Activated CD4-positive, alpha-beta T cell treated with anti-CD3 and anti-CD28 coated beads, Interleukin-2, amount 10 ng/mL, durations not matched to agents 7 days and 5 days (primary cell): ENCODE data around the gene STT3B. TPM values are rescaled to one million over a fixed set of nuclear protein-coding genes. Genes with fewer than 3 reads are reported as not detected.

Experiments
- CTCF ChIA-PET: fragments of 350-600 bp; sonication (Branson Sonifier 250); formaldehyde crosslinking; loops from one replicate; lab custom pipeline; 2021; ENCODE audit warnings: antibody characterized with exemption; lab: Charles Lee
- POLR2A ChIA-PET: fragments of 350-600 bp; sonication (Branson Sonifier 250); formaldehyde crosslinking; loops from one replicate; lab custom pipeline; 2021; ENCODE audit warnings: antibody characterized with exemption; lab: Charles Lee
- DNase-seq: peaks from one replicate; pipeline ENCODE4 v3.0.0-alpha.2; 2020
- H3K27ac Mint-ChIP-seq: one replicate; pipeline ENCODE4 v1.8.0; 2021; ENCODE audit warnings: mild to moderate bottlenecking, moderate library complexity, mixed read lengths
- H3K27me3 Mint-ChIP-seq: one replicate; pipeline ENCODE4 v1.8.0; 2021; ENCODE audit warnings: mixed read lengths
- H3K36me3 Mint-ChIP-seq: one replicate; pipeline ENCODE4 v1.8.0; 2021; ENCODE audit warnings: low read depth, mixed read lengths
- H3K4me1 Mint-ChIP-seq: one replicate; pipeline ENCODE4 v1.8.0; 2021; ENCODE audit warnings: mixed read lengths
- H3K4me3 Mint-ChIP-seq: one replicate; pipeline ENCODE4 v1.8.0; 2021; ENCODE audit warnings: mild to moderate bottlenecking, moderate library complexity, mixed read lengths
- H3K9me3 Mint-ChIP-seq: one replicate; pipeline ENCODE4 v1.8.0; 2021; ENCODE audit warnings: mixed read lengths
- total RNA-seq, 2 experiments: library from RNA; stranded (reverse); gene quantifications; one replicate each; pipeline ENCODE4 v1.2.3, GENCODE V29; 2021

Gene STT3B
- total RNA-seq, 2 experiments from 2014 or later, result 143 to 178 TPM

GRCh38 chr3:31525532-31525931 is 7.2 kb upstream of the STT3B start:
- DNase-seq, result no peak

GRCh38 chr3:31529421-31529820 is 3.3 kb upstream of the STT3B start:
- DNase-seq, result no peak
- Mint-ChIP-seq H3K27me3 (no peaks in the 10 kb centered on the region), H3K4me3 (no peak overlapping the region), H3K9me3 (no peaks in the 10 kb centered on the region), H3K27ac (no peak overlapping the region), H3K36me3 (peaks cover 7% of the 10 kb centered on the region), H3K4me1 (peaks cover 2% of the 10 kb centered on the region)
- CTCF ChIA-PET, result no interaction called here
- POLR2A ChIA-PET, result no interaction called here

More at GRCh38 chr3:31525532-31525931, 7.2 kb upstream of the STT3B start:
- no peaks in the 10 kb centered on the region for H3K36me3 Mint-ChIP-seq
- POLR2A ChIA-PET, result no interaction called here
- no peak overlapping the region for H3K27ac Mint-ChIP-seq
- H3K9me3 Mint-ChIP-seq, result no peaks in the 10 kb centered on the region
- H3K4me1 Mint-ChIP-seq, result peaks cover 19% of the 10 kb centered on the region
- CTCF ChIA-PET, result interaction anchor here (1.2 kb wide), 1 partner anchor 10 kb away, joined by 3 read pairs; no protein-coding TSS in a partner anchor
- H3K4me3 Mint-ChIP-seq, result no peak overlapping the region
- no peaks in the 10 kb centered on the region for H3K27me3 Mint-ChIP-seq

- DNase-seq, result no peak
- Mint-ChIP-seq H3K36me3 (peaks cover 10% of the 10 kb centered on the region), H3K9me3 (no peaks in the 10 kb centered on the region), H3K27me3 (no peaks in the 10 kb centered on the region), H3K4me3 (no peak overlapping the region), H3K27ac (no peak overlapping the region), H3K4me1 (peaks cover 3% of the 10 kb centered on the region)
- ChIA-PET CTCF (interaction anchor here (1.1 to 1.9 kb wide), 3 partner anchors 8 to 14 kb away, joined by 4 to 8 read pairs (median 5); no protein-coding TSS in a partner anchor), POLR2A (interaction anchor here (0.8 kb wide), 1 partner anchor 10 kb away, joined by 3 read pairs; no protein-coding TSS in a partner anchor)
Observed at GRCh38 chr3:31530039-31530959, 2.4 kb upstream of the STT3B start.

- DNase-seq, result no peak
- Mint-ChIP-seq H3K36me3 (peaks cover 11% of the 10 kb centered on the region), H3K4me3 (no peak overlapping the region), H3K27ac (no peak overlapping the region), H3K27me3 (no peaks in the 10 kb centered on the region), H3K9me3 (no peaks in the 10 kb centered on the region), H3K4me1 (peaks cover 5% of the 10 kb centered on the region)
- CTCF ChIA-PET, result interaction anchor here (0.6 to 1.9 kb wide), 7 partner anchors 8 to 305 kb away, joined by 3 to 8 read pairs (median 4); no protein-coding TSS in a partner anchor
- POLR2A ChIA-PET, result interaction anchor here (0.8 kb wide), 1 partner anchor 9 kb away, joined by 3 read pairs; no protein-coding TSS in a partner anchor
Observed at GRCh38 chr3:31530960-31531335, 1.8 kb upstream of the STT3B start.

GRCh38 chr3:31531452-31531991 is 1.2 kb upstream of the STT3B start:
- Mint-ChIP-seq H3K27ac (no peak overlapping the region), H3K36me3 (peaks cover 12% of the 10 kb centered on the region), H3K4me3 (no peak overlapping the region), H3K27me3 (no peaks in the 10 kb centered on the region), H3K4me1 (peaks cover 11% of the 10 kb centered on the region), H3K9me3 (no peaks in the 10 kb centered on the region)
- no peak for DNase-seq
- POLR2A ChIA-PET, result interaction anchor here (0.8 kb wide), 1 partner anchor 8 kb away, joined by 3 read pairs; no protein-coding TSS in a partner anchor
- CTCF ChIA-PET, result interaction anchor here (0.6 to 1.9 kb wide), 8 partner anchors 9 to 305 kb away, joined by 3 to 8 read pairs (median 4); no protein-coding TSS in a partner anchor

GRCh38 chr3:31531992-31532586 is 636 bp upstream of the STT3B start:
- H3K27me3 Mint-ChIP-seq, result no peaks in the 10 kb centered on the region
- no peak overlapping the region for H3K27ac Mint-ChIP-seq
- no peaks in the 10 kb centered on the region for H3K9me3 Mint-ChIP-seq
- POLR2A ChIA-PET, result interaction anchor here (0.9 to 1.4 kb wide), 8 partner anchors 10 to 771 kb away, joined by 3 to 5 read pairs (median 4); no protein-coding TSS in a partner anchor
- DNase-seq, result peak; percentile 99
- H3K4me3 Mint-ChIP-seq, result no peak overlapping the region
- H3K4me1 Mint-ChIP-seq, result peaks cover 15% of the 10 kb centered on the region
- peaks cover 12% of the 10 kb centered on the region for H3K36me3 Mint-ChIP-seq
- CTCF ChIA-PET, result interaction anchor here (0.7 to 1.9 kb wide), 11 partner anchors 9 to 903 kb away, joined by 3 to 7 read pairs (median 3); no protein-coding TSS in a partner anchor

GRCh38 chr3:31533169-31534064 is 692 bp downstream of the STT3B start:
- ChIA-PET CTCF (interaction anchor here (0.6 to 1.8 kb wide), 8 partner anchors 11 to 904 kb away, joined by 3 to 6 read pairs (median 4); no protein-coding TSS in a partner anchor), POLR2A (interaction anchor here (0.9 to 1.4 kb wide), 7 partner anchors 11 to 770 kb away, joined by 3 to 5 read pairs (median 4); no protein-coding TSS in a partner anchor)
- Mint-ChIP-seq H3K4me1 (peaks cover 28% of the 10 kb centered on the region), H3K9me3 (no peaks in the 10 kb centered on the region), H3K27ac (peak overlapping the region; percentile 98), H3K4me3 (no peak overlapping the region), H3K36me3 (peaks cover 26% of the 10 kb centered on the region), H3K27me3 (no peaks in the 10 kb centered on the region)
- peak; percentile 67 for DNase-seq

GRCh38 chr3:31534065-31534425 is 1.3 kb downstream of the STT3B start:
- POLR2A ChIA-PET, result no interaction called here
- peak; percentile 12 for DNase-seq
- Mint-ChIP-seq H3K4me3 (no peak overlapping the region), H3K36me3 (peaks cover 30% of the 10 kb centered on the region), H3K9me3 (no peaks in the 10 kb centered on the region), H3K4me1 (peaks cover 35% of the 10 kb centered on the region), H3K27me3 (no peaks in the 10 kb centered on the region), H3K27ac (peak overlapping the region; percentile 98)
- CTCF ChIA-PET, result interaction anchor here (1.0 to 1.8 kb wide), 3 partner anchors 11 to 35 kb away, joined by 4 to 6 read pairs (median 5); no protein-coding TSS in a partner anchor

GRCh38 chr3:31536497-31536896 is 3.8 kb downstream of the STT3B start:
- no peak overlapping the region for H3K4me3 Mint-ChIP-seq
- peaks cover 55% of the 10 kb centered on the region for H3K4me1 Mint-ChIP-seq
- ChIA-PET POLR2A (no interaction called here), CTCF (interaction anchor here (0.7 to 1.1 kb wide), 4 partner anchors 10 to 1277 kb away, joined by 3 read pairs; no protein-coding TSS in a partner anchor)
- peaks cover 2% of the 10 kb centered on the region for H3K9me3 Mint-ChIP-seq
- H3K27me3 Mint-ChIP-seq, result no peaks in the 10 kb centered on the region
- no peak for DNase-seq
- H3K36me3 Mint-ChIP-seq, result peaks cover 43% of the 10 kb centered on the region
- H3K27ac Mint-ChIP-seq, result peak overlapping the region; percentile 34

- Mint-ChIP-seq H3K4me1 (peaks cover 70% of the 10 kb centered on the region), H3K36me3 (peaks cover 57% of the 10 kb centered on the region), H3K9me3 (peaks cover 2% of the 10 kb centered on the region), H3K27me3 (no peaks in the 10 kb centered on the region), H3K27ac (no peak overlapping the region), H3K4me3 (no peak overlapping the region)
- CTCF ChIA-PET, result interaction anchor here (2.7 kb wide), 1 partner anchor 12 kb away, joined by 7 read pairs; no protein-coding TSS in a partner anchor
- no peak for DNase-seq
- POLR2A ChIA-PET, result no interaction called here
Observed at GRCh38 chr3:31538801-31539200, 6.1 kb downstream of the STT3B start.

- ChIA-PET POLR2A (interaction anchor here (0.9 kb wide), 1 partner anchor 8 kb away, joined by 3 read pairs; no protein-coding TSS in a partner anchor), CTCF (interaction anchor here (0.6 to 2.7 kb wide), 3 partner anchors 11 to 200 kb away, joined by 3 to 7 read pairs (median 5); no protein-coding TSS in a partner anchor)
- Mint-ChIP-seq H3K27me3 (no peaks in the 10 kb centered on the region), H3K36me3 (peaks cover 53% of the 10 kb centered on the region), H3K9me3 (peaks cover 2% of the 10 kb centered on the region), H3K27ac (no peak overlapping the region), H3K4me3 (no peak overlapping the region), H3K4me1 (peaks cover 75% of the 10 kb centered on the region)
- no peak for DNase-seq
Observed at GRCh38 chr3:31539275-31539674, 6.5 kb downstream of the STT3B start.
